ENCODE results near the gene IRAK1. TPM values are rescaled to one million over a fixed set of nuclear protein-coding genes. Genes with fewer than 3 reads are reported as not detected.

The IRAK1 gene
- total RNA-seq (2022; extraction: Qiagen RNA extraction) = 201 to 219 TPM (median 215 TPM) in 5 replicates

DNA sequence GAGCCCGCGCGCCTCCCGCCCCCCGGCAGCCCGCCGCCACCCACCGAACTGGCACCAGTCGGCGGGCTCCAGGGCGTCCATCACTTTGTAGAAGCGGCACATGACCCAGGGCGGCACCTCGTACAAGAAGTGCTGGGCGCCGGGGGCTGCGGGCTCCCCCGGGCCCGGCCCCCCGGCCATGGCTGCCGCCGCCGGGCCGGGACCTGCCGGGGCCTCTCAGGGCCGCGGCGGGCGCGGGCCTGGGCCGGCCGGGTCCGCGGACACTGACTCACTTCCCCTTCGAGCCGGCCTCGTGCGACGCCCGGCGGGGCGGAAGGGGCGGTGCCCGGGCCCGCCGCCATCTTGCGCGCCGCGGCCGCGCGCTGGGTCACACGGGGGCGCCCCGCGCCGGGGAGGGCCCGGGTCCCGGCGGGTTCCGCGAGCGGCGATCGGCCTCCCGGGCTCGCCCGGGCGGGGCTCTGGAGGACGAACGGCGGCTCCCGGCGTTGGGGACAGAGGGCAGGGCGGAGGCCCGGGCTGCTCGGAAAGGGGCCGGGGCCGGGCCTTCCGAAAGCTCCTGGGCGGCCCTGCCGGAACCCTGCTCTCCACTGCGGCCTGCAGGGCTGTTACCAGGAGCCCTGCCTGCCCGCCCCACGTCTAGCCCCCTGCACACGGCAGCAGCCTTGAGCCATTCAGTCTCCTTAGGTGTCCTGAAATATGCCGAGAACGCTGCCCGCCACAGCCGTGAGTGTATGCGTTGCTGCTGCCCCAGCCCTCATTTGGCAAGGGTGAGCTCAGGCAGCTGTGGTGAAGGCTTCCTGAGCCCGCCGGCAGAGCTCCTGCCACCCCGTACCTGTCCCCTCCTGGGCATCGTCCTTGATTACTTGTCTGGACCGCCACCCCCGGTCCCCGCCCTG is at the start of gene IRAK1:
IRAK1 (minus strand) TSS at position 270 of the 896 bp plus-strand sequence; CDS start at position 180, 90 bp downstream.

DNA sequence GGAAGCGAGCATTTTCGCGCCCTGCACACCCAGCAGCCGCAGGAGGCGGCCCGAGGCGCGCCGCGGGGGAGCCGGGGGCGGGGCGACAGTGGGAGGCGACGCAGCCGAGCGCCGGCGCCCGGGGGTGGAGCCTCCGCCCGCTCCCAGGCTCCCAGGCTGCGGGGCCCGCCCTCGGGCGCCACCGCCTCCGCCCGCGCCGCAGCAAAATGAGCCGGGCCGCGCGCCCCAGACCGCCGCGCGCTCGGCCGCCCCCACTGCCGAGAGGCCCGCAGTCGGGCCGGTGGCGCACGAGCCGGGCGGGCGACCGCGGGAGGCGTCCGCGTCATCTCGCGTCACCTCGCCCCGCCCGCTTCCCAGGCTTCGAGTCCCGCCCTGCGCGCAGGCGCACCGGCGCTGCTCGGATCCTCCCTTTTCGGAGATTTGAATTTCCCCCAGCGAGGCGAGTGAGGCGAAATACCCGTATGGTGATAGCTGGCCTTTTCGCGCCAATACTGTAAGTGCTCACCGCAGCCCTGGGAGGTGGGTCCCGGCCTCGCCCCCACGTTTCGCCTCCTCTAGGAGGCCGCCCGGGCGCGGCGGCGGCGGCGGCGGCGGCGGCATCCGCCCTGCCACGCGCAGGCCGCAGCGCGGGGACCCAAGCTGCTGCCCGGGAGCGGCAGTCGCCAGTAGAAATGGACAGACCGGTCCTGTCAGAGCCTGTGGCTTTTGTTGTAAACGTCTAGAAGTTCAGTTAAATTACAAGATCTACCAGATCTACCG is 47.2 kb downstream of the IRAK1 start, which contains the start of gene TMEM187:
TMEM187 (plus strand) TSS at position 387 of the 759 bp plus-strand sequence. CDS start 9,309 bp downstream, outside the sequence.

DNA sequence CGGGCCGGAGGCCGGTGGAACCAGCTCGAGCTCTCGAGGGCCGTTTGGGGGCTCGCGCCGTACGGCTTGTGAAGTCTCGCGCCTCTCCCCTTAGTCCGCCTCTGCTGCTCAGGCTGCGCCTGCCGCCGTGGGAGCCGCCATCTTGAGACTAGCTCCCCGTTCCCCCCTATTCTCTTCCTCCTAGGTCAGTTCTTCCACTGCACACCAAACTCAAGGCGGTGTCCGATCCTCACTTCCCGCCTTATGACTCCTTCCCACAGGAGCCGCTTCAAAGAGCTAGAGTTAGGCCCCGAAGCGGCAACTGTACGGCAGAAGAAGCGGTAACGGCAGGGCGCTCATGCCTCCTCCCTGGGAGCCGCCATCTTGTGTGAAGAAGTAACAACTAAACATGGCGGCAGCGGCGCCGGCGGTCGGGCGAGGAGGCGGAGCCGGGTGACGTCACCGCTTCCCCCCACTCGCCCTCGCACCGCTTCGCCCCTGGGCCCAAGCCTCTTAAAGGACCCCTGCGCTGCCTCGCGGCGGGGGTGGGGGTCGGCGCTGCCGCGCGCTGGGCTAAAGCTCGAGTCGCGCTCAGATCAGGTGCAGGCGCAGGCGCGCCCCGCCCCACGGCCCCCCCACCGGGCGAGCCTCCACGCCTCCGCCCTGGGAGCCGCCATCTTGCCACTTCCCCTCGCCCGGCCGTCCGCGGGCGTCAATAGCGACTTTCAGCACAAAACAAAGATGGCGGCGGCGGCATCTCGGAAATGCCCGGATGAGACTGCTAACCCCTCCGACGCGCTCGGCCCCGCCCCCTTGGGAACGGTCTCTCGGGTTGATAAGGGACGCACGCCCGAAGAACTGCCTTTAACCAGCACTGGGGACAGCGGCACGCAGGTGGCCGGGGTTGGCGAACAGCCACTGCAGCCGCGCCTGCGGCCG is 48.0 kb downstream of the IRAK1 start, which contains the start of gene HCFC1:
HCFC1 (minus strand) TSS at position 369 of the 918 bp plus-strand sequence. CDS start 978 bp downstream, outside the sequence.

Other genes with a start within 250 kb of the IRAK1 start
- 0.02 to 0.13 TPM (median 0.05 TPM) in 4 of 5 replicates, not detected in the other for gene SRPK3, start 238.9 kb downstream of the IRAK1 start, total RNA-seq (2022; extraction: Qiagen RNA extraction)
- 58.1 to 62.0 TPM (median 60.2 TPM) in 5 replicates for gene IDH3G, start 225.5 kb downstream of the IRAK1 start, total RNA-seq (2022; extraction: Qiagen RNA extraction)
- gene SSR4, start 225.2 kb downstream of the IRAK1 start, total RNA-seq (2022; extraction: Qiagen RNA extraction) = 313 to 452 TPM (median 397 TPM) in 5 replicates
- gene PDZD4, start 189.4 kb downstream of the IRAK1 start, total RNA-seq (2022; extraction: Qiagen RNA extraction) = 2.9 to 3.7 TPM (median 3.4 TPM) in 5 replicates
- 16.9 to 22.0 TPM (median 19.7 TPM) in 5 replicates for gene L1CAM, start 133.7 kb downstream of the IRAK1 start, total RNA-seq (2022; extraction: Qiagen RNA extraction)
- gene AVPR2, start 115.2 kb downstream of the IRAK1 start, total RNA-seq (2022; extraction: Qiagen RNA extraction) = 0.07 TPM in 1 of 5 replicates, not detected in the others
- gene ARHGAP4, start 93.6 kb downstream of the IRAK1 start, total RNA-seq (2022; extraction: Qiagen RNA extraction) = 1.3 to 2.1 TPM (median 1.4 TPM) in 5 replicates
- 197 to 239 TPM (median 216 TPM) in 5 replicates for gene NAA10, start 84.9 kb downstream of the IRAK1 start, total RNA-seq (2022; extraction: Qiagen RNA extraction)
- gene RENBP, start 75.3 kb downstream of the IRAK1 start, total RNA-seq (2022; extraction: Qiagen RNA extraction) = 0.10 to 0.36 TPM (median 0.18 TPM) in 4 of 5 replicates, not detected in the other
- gene HCFC1, start 48.1 kb downstream of the IRAK1 start, total RNA-seq (2022; extraction: Qiagen RNA extraction) = 34.4 to 39.5 TPM (median 36.7 TPM) in 5 replicates
- gene TMEM187, start 47.1 kb downstream of the IRAK1 start, total RNA-seq (2022; extraction: Qiagen RNA extraction) = 5.2 to 7.2 TPM (median 5.4 TPM) in 5 replicates
- 18.5 to 21.0 TPM (median 19.3 TPM) in 5 replicates for gene MECP2, start 77.8 kb upstream of the IRAK1 start, total RNA-seq (2022; extraction: Qiagen RNA extraction)
- not detected in 5 replicates for gene OPN1LW, start 124.3 kb upstream of the IRAK1 start, total RNA-seq (2022; extraction: Qiagen RNA extraction)
- gene OPN1MW, start 162.7 kb upstream of the IRAK1 start, total RNA-seq (2022; extraction: Qiagen RNA extraction) = not detected in 5 replicates
- gene OPN1MW2, start 199.9 kb upstream of the IRAK1 start, total RNA-seq (2022; extraction: Qiagen RNA extraction) = not detected in 5 replicates
- not detected in 5 replicates for gene OPN1MW3, start 237.7 kb upstream of the IRAK1 start, total RNA-seq (2022; extraction: Qiagen RNA extraction)

Data from A549 treated with Hydrocortisone at 1 μM for 4 hours (cell line).